GM12873 (cell line): ENCODE results near the gene ATP1A1.

Experiments used
- TF ChIP-seq, protein P1 (sequence below): IDR thresholded peaks from 2 replicates; pipeline ENCODE4 v1.5.1; 2012; ENCODE audit warnings: low read depth, mild to moderate bottlenecking, moderate library complexity, low read length, control low read depth; ENCODE audit not compliant: insufficient read depth; ENCODE audit errors: missing control alignments

Gene ATP1A1

GRCh38 chr1:116334868-116335635 lies 38.0 kb upstream of the ATP1A1 start:
- TF ChIP-seq, protein P1, sequence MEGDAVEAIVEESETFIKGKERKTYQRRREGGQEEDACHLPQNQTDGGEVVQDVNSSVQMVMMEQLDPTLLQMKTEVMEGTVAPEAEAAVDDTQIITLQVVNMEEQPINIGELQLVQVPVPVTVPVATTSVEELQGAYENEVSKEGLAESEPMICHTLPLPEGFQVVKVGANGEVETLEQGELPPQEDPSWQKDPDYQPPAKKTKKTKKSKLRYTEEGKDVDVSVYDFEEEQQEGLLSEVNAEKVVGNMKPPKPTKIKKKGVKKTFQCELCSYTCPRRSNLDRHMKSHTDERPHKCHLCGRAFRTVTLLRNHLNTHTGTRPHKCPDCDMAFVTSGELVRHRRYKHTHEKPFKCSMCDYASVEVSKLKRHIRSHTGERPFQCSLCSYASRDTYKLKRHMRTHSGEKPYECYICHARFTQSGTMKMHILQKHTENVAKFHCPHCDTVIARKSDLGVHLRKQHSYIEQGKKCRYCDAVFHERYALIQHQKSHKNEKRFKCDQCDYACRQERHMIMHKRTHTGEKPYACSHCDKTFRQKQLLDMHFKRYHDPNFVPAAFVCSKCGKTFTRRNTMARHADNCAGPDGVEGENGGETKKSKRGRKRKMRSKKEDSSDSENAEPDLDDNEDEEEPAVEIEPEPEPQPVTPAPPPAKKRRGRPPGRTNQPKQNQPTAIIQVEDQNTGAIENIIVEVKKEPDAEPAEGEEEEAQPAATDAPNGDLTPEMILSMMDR: no peak

DNA sequence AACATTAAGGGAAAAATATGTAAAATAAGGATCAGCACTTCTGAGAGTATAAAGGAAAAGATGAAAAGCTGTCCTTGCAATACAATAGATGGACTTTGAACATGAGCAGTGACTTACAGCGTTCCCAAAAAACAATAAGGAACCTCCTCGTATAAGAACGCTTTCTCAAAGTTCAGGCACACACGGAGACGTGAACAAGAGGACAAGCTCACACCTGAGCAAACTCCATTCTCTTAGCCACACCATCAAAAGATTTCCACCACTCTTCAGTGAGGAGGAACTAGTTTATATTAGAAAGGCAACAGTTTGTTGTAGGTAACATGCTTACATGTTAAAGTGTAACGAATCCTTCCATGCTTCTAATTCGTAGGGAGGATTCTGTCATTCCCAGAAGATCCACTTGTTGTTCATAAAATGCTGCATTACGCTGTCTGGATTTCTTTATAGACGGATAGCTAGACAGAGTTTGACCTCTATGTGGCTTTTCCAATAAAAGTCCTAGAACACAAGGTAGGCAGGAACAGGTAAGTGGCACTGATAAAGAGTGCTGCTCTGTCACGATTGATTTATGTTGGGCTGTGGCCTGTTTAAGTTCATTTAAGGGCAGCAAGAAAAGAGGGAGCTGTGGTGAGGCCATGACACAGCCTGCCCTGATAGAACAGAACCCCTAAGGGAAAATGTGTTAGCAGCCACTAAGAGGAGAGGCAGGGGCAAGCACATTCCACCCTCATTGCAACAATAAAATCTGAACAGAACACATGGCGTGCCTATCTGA lies 37.0 kb upstream of the ATP1A1 start:
- TF ChIP-seq, protein P1: no peak

DNA sequence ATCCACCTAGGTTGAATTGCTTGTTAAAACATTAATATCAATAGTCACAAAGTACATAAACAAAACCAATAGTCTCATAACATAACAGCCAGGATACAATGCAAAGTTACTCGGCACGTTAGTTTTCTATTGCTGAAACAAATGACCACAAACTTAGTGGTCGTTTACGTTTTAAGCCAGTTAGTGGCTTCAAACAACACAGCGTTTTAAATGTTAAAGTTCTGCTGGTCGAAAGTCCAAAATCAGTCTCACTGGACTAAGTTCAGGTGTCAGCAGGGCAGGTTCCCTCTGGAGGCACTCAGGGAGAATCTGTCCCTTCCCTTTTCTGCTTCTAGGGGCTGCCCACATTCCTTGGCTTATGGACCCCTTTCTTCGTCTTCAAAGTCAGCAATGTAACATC lies 35.6 kb upstream of the ATP1A1 start:
- TF ChIP-seq, protein P1: no peak

GRCh38 chr1:116338400-116338799 lies 34.6 kb upstream of the ATP1A1 start:
- TF ChIP-seq, protein P1: no peak

GRCh38 chr1:116340506-116341231 lies 32.4 kb upstream of the ATP1A1 start:
- TF ChIP-seq, protein P1: no peak

DNA sequence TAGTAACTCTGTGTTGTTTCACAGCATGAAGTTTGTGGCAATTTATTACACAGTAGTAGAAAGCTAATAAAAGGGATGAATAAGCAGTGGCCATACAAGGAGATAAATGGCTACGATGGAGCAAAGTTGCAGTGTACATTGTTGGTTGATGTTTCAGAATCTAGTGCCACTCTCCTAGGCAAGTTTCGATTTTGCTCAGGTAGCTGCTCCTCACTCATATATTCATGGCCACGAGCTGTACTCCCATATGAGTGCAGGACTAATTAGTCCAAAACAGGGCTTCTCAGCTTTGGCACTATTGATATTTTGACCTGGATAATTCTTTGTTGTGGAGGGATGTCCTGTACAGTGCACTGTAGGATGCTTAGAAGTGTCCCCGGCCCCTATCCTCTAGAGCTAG lies 30.0 kb upstream of the ATP1A1 start:
- TF ChIP-seq, protein P1: no peak

- TF ChIP-seq, protein P1: no peak
These were observed 28.0 kb upstream of the ATP1A1 start for GRCh38 chr1:116345011-116345410.
